ENCODE data around the gene LARP4B.

The LARP4B gene

DNA sequence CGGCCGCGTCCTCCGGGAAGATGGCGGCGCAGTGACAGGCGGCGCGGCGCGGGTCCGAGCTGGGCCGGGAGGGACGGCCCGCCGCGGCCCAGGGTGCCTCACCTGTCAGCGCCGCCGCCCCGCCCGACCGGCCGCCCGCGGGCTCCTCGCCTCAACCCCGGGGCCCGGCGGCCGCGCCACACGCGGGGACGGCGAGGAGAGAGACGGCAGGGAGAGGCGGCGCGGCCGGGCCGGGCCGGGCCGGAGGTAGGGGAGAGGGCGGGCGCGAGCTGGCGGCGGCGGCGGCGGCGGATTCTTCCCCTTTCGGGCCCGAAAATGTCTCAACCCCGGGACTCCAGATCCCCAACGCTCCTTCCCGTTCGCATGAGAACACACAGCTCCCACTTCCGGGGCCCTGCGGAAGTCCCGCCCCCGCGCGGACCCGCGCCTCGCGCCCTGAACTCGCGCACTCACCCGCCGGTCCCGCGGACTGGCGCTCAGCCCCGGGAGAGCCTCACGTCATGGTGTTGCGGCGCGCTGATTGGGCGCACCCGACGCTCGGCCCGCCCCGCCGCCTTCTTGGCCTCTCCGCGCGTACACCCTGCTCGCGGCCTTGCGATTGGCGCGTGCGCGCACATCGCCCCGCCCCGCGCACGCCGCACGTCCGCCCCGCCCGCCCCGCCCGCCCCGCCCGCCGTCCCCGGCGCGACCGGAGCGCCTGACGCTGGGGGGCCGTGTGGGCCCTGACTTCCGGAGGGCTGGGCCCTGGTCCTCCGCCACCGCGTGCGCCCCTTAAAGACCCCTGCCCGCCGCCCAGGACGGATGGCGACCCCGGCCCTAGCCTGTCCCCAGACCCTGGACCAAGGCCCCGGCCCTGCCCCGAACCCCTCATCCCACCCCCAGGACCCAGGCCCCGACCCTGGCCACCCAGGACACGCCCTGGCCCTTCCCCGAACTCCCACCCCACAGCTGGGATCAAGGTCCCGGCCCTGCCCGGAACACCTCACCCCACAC is at the start of gene LARP4B:
LARP4B (minus strand) TSS at position 380 of the 993 bp plus-strand sequence. CDS start 45,984 bp downstream, outside the sequence.
- DNase-seq = peak; percentile 75

DNA sequence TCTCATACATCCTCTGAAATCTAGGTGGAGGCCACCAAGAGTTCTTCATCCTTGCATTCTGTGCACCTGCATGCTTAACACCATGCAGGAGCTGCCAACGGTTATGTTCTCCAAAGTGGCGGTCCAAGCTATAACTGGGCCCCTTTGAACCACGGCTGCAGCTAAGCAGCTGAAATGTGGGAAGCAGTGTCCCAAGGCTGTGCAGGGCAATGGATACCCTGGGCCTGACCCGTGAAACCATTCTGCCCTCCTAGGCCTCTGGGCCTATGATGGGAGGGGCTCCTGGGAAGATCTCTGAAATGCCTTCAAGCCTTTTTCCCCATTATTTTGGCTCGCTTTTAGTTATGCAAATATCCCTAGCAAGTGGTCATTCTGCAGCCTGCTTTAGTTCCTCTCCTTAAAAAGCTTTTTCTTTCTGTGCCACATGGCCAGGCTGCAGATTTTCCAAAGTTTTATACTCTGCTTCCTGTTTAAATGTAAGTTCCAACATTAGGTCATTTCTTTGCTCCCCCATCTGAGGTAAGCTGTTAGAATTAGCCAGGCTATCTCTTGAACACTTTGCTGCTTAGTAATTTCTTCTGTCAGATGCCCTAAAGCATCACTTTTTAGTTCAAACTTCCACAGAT is 49.1 kb upstream of the LARP4B start:
- no peak for DNase-seq

DNA sequence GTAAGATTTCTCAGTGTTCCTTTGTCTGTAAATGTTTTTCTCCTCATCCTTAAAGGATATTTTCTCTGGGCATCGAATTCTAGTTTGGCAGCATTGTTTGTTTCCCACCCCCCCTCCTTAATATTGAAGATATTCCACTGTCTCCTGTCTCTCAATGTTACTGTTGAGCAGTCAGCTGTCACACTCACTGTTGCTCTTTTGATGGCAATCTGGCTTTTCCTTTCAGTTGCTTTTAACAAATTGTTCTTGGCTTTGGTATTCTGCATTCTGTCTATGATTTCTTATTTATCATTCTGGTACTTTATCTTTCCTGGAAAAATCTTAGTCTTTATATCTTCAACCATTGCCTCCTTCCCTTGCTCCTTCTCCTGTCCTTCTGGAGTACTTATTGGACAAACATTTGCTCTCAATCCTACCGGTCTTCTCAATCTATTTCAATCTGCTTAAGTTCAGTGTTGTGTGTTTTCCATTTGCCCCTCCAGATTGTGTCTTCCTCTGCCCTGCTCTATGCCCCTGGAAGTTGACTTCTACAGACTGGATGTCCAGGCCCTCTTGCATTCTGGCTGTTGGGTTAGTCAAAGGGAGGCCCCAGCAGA is 47.4 kb upstream of the LARP4B start:
- DNase-seq = no peak

DNA sequence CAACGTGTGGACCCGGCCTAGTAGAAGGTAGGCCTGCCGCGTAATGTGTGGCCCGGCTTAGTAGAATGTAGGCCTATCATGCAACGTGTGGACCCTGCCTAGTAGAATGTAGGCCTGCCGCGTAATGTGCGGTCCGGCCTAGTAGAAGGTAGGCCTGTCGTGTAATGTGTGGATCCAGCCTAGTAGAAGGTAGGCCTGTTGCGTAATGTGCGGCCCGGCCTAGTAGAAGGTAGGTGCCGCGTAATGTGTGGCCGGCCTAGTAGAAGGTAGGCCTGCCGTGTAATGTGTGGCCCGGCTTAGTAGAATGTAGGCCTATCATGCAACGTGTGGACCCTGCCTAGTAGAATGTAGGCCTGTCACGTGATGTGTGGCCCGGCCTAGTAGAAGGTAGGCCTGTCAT is 44.8 kb upstream of the LARP4B start:
- DNase-seq = no peak

DNA sequence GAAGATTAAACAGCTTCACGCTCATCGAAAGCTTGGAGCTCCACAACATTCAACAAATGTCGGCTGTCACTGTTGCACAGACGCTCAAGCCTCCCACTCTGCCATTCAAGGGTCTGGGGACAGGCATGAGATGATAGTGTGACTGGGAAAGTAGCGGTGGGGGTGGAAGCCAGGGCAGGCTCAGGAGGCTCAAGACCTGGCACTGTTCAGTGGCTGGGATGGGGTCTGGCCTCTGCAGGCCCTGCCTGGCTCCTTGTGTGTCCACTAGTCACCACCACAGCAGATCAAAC is 43.2 kb upstream of the LARP4B start:
- no peak for DNase-seq

DNA sequence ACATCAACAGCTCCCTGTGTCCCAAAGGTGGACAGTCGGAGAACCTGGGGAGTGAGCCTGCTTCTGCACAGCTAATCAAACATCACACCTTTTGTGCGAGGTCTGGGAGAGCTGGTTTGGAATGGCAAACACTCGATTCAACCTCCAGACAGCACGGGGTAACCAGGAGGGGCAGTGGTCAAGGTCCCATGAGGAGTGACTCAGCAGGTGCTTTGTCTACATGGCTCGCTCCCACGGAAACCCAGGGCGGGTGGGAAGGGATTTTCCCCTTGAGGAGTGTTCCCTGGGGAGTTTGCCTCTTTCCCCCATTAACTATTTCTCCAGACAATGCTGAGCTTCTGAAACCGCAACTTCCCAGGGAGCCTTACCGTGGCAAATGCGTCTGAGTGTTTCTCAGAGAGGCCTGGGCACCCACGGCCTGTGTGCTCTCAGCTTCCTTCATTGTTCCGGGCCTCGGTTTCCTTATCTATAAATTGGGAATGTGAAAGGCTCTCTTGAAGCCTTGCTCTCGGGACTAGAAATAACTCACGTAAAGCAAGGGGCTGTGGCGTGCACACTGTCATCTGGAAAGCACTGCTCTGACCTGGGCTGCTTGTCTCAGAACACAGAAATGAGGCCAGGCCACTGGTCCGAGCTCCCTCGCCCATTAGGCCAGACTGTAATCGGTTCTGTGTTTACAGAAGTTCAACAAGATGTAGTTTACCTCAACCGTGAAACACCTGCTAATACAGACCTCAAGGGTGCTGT is 42.7 kb upstream of the LARP4B start:
- DNase-seq = no peak

DNA sequence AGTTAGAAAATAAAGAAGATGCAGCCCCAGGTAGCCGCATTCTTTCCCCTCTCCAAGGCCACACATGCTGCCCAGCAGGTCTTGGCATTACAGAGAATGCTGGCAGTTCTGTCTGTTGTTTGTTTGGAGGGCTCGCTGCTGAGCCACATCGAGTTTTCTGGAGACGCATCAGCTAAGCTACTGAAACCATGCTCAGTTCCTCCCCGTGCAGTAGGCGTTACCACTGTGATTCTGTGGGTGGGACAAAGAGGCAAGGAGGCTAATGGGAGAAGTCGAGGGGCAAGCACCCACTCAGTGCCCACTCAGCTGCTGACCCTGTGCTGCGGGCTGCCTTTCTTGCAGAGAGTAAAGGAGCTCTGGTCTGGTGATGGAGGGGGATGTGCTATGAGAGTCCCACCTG is 41.3 kb upstream of the LARP4B start:
- DNase-seq = no peak

DNA sequence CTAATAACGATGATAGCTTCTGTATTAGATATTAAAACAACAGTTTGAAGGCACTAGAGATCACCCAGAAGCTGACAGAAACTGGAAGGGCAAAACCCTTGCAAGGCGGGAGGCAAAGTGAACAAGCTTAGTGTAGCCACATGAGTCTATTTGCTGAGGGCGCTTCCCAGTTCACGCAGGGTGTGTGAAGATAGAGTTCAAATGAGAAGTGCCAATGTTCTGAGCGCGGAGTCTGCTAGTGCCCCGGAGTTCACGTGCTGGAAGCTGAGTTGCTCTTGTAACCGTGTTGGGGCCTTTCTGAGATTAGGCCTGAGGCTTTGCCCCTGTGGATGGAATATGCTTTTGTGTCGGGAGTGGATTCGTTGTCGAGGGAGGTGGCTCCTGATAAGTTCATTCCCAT is 40.1 kb upstream of the LARP4B start:
- no peak for DNase-seq

DNA sequence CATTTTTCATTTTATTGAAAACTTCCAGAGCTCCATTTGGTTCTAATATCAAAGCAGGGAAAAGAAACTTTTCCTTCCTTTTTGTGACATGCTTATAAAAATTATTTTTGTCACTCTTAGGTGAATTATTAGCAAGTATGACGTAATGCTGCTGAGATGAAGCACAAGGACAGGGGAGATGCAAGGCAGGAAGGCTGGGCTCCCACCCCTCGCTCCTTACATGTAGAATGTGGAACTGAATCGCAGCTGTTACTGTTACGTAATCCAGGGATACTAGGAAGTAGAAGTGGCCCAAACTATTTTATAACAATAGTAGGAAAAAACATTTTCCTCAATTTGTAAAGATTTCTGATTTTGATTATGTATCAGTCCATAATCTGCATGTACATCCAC is 39.6 kb upstream of the LARP4B start:
- no peak for DNase-seq

DNA sequence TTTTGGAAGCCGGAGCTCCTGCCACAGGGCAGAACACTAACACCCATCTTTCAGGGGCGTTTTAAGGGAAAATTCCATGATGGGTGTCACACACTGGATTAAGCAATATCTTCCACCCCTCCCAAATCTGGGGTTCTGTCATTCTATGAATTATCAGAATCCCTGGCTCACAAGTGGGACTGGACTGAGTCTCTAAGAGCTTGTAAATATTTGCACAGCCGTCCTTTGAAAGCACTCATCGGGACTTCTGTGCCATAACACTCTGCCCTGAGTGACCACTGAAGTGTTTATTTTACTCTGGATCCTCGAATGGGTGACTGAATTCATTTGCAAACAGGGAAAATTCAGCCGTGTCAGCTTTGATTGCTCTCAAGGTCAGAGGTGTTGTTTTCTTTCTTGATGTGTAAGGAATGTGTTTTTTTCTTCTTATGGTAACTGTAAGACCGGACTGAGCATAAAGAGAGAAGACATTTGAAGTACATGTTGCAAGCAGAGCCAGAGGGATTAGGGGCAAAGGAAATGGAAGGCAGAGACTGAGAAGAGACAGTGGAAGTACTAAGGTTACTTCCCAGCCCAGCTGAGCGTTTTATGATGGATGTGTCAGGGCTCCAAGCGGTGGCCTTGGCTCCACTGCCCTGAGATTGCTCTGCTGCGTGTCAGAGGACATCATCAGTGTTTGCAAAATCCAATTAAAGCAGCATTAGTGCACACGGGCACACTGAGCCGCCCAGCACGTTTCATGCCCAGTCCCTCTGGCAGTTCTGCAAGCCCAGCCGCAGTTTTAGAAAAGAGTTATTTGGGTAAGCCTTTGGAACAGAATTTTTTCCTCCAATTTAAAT is 39.0 kb upstream of the LARP4B start:
- DNase-seq = peak; percentile 58

DNA sequence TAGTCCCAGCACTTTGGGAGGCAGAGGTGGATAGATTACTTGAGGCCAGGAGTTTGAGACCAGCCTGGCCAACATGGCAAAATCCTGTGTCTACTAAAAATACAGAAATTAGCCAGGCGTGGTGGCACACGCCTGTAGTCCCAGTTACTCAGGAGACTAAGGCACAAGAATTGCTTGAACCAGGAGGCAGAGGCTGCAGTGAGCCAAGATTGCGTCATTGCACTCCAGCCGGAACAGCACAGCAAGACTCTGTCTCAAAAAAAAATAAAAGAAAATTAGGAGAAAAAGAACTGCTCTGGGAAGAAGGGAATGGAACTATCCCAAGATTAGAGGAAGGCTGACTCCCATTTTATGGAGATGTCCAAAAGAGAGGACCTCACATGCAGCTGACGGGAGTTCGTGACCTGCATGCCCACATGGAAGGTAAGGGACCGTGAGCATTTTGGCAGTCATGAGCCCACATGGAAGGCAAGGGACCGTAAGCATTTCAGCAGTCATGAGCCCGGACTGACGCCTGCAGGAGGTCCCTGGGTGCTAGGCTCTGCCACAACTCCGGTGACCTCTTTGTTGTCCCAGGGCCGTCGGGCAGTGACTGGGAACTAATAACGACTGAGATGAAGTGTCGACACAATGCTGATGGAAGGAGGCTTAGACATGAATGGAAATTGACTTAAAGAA is 38.1 kb upstream of the LARP4B start:
- DNase-seq = no peak

DNA sequence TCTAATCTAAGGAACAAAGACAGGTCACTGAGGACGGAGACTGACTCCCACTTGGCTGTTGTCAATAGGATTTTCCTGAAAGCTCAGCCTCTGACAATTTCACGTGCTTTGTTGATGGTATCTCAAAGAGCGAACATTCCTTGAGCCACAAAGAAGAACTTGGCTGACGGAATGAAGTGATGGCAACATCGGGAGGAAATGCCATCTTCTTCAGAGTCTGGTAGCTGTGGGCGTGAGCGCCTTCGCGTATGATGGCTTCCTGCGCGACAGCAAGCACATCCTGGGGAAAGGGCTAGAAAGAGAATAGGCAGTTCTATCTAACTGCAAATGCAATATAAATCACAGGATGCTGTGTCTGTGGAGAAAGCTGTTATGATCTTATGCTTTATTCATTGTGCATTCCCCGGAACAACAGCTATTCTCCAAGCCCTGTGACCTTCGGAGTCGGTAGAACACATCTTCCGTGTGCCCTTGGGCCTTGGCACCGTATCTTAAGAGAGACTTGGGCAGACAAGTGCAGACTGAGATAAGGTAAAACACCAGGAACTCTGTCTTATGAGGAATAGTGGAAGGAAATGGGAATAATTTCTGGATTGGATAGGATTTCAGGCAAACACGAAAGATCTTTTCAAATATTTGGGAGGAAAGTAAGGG is 37.2 kb upstream of the LARP4B start:
- no peak for DNase-seq

DNA sequence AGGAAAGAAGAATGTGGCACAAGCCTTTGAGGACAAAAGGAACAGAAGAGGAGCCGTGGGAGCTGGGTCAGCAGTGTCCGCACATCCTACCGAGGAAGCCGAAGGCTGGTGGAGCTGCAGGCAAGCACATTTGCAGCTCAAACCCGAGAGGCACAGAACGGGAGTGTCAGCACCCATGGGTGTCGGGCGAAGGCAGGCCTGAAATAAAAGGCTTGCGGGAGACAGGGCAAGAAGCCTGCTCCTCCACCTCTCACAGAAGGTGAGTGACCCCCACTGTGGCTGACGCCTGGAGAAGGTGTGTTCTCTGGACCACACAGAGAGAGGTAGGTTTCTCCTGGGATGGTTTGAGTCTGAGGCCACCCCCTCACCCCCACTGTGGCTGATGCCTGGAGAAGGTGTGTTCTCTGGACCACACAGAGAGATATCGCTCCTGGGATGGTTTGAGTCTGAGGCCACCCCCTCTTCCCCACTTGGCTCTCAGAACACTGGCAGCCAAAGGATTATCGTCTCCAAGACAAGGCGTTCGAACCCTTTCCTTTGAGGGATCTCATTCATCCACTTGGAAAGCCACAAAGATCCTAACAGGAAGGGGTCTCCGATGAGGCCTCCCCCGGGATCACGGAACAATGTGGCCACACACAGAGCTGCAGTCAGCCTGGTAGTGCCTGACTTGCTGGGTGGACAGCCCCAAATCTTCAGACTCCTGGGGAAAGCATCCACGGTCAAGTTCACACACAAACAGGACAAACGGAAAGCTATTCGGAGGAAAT is 35.1 kb upstream of the LARP4B start:
- DNase-seq = no peak

DNA sequence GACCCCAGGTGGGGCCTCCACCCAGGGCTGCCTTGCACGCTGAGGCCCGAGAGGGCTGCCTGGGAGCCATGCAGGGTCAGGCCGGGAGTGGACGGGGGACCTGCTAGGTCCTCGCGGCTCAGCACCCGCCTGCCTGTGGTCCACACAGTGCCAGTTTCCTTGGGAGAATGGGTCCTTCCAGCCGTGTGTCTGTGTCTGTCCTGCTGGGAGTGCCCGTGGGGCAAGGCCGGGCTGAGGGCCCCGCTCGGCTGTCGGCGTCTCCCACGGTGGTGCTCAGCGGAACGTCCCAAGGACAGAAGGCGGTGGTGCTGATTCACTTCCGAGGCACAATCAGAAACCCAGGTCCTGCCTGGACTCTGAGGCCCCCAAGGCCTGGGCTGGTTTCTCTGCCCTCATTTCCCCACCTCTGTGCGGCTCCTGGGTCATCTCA is 33.5 kb upstream of the LARP4B start:
- DNase-seq = no peak

DNA sequence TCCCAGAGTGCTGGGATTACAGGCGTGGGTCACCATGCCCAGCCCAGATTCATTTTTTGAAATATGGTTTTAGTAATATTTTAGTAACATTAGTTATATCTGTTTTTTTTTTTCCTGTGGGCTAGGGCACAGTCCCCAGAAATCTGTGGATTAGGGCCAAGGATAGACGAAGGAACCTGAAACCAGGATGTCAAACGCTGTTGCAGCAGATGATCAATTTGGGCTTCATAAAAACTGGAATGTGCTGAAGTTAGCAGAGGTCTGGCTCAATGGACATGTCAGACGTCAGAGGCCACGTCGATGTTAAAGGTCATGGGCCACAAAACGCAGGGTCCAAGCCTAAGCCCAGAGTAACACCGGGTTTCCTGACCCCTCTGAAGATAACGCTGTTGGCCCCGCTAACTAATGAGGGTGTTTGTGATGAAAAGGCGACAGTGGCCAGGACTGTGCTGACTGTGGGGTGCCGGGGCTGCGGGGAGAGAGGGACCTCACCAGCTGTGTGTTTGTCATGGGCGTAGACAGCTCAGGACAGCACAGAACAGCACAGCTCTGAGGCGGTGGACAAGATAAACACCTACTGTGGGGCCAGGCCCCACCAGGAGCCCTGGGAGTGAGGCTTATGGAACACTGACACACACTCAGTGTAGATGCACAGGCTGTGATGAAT is 32.9 kb upstream of the LARP4B start:
- no peak for DNase-seq

DNA sequence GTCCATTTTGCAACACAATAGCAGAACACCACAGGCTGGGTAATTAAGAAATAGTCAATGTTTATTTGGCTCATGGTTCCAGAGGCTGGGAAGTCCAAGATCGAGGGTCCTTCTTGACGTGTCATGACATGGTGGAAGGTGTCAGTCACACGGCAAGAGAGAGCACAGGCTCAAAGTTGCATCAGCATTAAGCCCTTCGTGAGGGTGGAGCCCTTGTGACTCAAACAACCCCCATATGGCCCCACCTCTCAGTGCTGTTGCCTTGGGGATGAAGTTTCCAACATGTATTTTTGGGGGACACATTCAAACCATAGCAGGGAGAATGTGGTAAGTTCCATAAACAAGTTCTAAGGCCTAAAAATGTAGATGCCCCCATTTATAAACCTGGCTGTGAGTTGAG is 32.1 kb upstream of the LARP4B start:
- DNase-seq = no peak

DNA sequence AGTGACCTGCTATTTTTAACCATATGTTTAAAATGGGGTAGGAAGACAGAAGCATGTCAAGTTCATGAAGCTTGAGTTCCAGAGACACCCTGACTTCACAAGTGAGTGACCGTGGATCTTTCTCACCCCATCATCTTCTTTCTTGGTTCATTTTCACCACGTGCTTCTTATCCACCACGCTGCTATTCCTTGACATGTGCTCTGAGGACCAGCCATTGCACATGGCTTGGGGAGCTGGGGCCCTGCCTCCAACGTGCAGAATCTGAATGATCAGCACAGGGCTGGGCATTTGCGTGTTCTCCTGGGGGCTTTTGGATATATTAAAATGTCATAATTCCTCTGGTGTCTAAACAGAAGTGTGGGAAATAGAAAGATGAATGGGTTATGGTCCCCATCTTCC is 31.7 kb upstream of the LARP4B start:
- no peak for DNase-seq

DNA sequence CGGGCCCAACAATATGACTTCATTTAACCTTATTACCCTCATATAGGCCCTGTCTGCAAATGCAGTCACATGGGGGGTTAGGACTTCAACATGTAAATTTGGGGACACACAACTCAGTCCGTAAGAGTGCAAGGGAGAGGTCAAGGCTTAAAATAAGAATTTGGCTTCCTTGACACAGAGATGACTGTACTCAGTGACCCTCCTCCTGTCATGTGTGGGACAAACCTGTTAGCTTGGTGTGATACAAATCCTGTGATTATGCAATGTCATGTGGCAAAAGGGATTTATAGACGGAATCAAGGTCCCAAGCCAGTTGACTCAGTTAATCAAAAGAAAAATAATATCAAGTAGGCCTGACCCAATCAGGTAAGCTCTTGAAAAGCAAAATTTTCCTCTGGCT is 30.8 kb upstream of the LARP4B start:
- no peak for DNase-seq

DNA sequence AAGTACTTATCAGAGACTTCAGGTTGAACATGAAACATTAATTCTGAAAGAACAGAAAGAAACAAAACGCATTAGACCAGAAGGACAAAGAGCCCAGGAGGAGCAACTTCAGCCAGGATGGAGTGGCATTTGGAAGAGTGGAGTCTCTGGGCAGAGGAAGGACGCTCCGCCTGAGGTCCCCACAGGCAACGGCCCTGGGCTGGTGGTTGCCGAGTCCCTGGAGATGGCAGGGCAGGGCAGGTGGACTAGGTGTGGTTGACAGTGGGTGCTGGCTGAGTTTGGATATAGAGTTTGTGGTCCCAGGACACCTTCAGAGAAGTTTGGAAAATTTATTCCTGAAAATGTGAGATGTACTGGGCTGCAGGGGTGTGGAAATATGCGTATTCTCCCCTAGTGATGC is 27.4 kb upstream of the LARP4B start:
- DNase-seq = no peak

DNA sequence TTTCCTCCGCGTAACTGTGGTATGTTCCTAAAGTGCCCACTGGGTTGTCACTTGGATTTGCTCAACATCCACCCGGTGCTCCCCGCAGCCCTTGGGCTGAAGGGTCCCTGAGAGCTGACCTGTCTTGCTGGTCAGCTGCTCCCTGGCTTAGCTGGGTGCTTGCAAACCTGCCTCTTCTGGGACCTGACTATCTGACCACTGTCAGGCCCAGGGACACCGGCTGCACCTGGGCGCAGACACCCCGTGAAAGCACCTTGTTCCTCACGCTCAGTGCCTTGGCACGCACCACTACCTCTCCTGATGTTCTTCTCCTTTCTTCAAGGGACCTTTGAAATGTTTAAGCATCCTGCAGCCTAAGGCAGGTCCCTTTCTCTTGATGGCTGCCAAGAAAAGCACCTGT is 26.6 kb upstream of the LARP4B start:
- DNase-seq = no peak

Data from NCI-H748 treated with DMSO at 0.1 percent for 48 hours (cell line).